RWPE1 (cell line): ENCODE measurements around the gene RALGPS1.

Experiments
- CTCF ChIA-PET: fragments of 350-600 bp; sonication (Branson Sonifier 250); formaldehyde crosslinking; extraction: SDS; loops from one replicate; lab custom pipeline; 2021; lab: Yijun Ruan, JAX
- POLR2A ChIA-PET: fragments of 400-600 bp; formaldehyde crosslinking; extraction: SDS; loops from one replicate; lab custom pipeline; 2020; ENCODE audit warnings: antibody characterized with exemption; ENCODE audit not compliant: low non-redundant PET; lab: Yijun Ruan, JAX
- DNase-seq: peaks from one replicate; pipeline ENCODE4 v3.0.0; 2012; ENCODE audit warnings: low spot score
- H3K27ac ChIP-seq: fragments of 450-650 bp; 2 replicates; pipeline ENCODE4 v1.5.1; 2017
- CTCF ChIP-seq: fragments of 450-650 bp; conservative IDR thresholded peaks from 2 replicates; pipeline ENCODE4 v1.5.1; 2017; ENCODE audit warnings: low read depth, mild to moderate bottlenecking

The RALGPS1 gene

GRCh38 chr9:127248241-127248640 is 333.7 kb downstream of the RALGPS1 start:
- no peak for DNase-seq
- no peak overlapping the region for H3K27ac ChIP-seq
- POLR2A ChIA-PET = interaction anchor here (0.6 kb wide), 1 partner anchor 320 kb away, joined by 9 read pairs; no protein-coding TSS in a partner anchor
- CTCF ChIA-PET = interaction anchor here (0.6 to 0.8 kb wide), 4 partner anchors 84 to 175 kb away, joined by 3 to 8 read pairs (median 4); no protein-coding TSS in a partner anchor
- TF ChIP-seq CTCF = no peak

GRCh38 chr9:127249877-127250276 is 335.3 kb downstream of the RALGPS1 start:
- no peak for DNase-seq
- ChIA-PET CTCF (no interaction called here), POLR2A (no interaction called here)
- H3K27ac ChIP-seq = no peak overlapping the region
- TF ChIP-seq CTCF = no peak

DNA sequence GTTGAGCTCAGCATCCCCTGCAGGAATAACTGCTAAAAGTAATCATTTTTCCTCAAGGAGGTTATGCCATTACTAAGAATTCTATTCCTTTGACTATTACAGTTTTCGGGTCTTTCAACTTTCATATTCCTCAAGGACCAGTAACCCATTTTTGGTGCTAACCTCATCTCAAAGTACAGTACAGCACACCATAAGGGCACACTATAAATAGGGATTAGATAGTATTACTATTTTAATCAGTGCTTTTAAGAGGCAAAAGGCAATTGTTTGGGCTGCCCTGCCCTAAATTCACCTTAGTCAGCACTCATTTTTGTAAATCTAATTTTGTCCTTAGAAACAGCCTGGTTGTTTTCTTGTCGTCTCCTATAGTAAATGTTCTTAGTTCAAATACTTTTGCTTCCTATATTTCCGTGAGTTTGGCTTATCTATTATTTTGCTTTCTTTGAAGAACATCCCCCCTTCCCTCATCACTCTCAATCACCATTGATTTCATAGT is 336.4 kb downstream of the RALGPS1 start:
- H3K27ac ChIP-seq = no peak overlapping the region
- no peak for DNase-seq
- CTCF ChIA-PET = no interaction called here
- POLR2A ChIA-PET = no interaction called here
- TF ChIP-seq CTCF = no peak

DNA sequence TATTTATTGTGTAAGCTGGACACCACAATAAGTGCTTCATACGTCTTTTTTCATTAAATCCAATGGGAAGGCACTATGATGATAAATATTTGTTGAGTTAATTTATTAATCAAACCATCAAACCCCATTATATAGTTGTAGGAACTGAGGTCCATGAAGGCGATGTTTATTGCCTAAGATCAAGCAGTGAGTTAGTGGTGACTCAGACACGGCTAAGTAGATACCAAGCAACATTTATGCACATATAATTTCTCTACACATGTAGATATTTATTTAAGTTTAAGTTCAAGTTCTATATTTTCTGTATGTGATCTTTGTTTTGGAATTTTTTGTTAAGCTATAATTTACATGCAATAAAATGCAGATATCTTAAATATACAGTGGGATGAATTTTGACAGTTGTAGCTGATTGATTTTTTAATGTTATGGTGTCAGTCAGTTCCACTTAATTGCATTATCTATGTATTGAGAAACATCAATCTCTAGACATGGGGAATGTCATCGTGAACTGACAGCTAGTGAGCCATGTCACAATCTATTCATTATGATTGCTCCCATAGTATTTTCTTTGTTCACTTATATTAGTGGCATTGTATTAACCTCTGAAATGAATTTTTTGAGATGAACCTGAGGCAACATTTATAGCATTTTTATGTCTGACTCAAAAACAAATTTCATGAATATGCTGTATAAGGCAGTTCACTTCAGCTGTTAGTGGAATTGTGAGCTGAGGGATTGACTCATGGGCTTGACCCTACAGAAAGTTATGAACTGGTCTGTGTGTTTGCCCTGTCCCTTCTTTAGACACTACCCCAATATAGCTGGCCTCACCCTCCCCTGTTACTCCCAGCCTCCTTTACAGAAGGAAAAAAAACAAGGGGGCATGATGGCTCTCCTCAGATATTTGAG is 338.1 kb downstream of the RALGPS1 start:
- DNase-seq = peak; percentile 27
- CTCF ChIA-PET = interaction anchor here (0.5 to 1.0 kb wide), 3 partner anchors 47 to 562 kb away, joined by 3 to 4 read pairs (median 4); no protein-coding TSS in a partner anchor
- POLR2A ChIA-PET = no interaction called here
- no peak for TF ChIP-seq CTCF
- H3K27ac ChIP-seq = no peak overlapping the region

DNA sequence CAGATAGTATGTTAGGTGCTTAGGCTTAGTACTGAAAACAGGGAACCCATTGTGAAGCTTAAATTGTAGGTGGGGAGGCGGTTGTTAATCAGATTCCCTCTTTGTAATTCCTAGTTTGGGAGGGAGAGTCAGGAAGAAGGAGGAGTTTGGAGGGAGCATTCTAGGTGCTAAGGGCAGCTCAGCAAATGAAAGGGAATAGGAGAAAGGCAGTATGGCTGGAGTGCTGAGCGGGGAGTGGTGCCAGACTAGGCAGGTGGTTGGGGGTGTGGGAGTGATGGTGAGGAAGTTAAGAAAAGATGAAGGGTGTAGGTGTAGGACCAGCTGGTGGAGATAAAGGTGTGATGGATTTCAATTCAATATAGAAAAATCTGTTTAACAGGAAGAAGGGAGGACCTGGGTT is 338.9 kb downstream of the RALGPS1 start:
- ChIA-PET CTCF (interaction anchor here (0.5 to 1.0 kb wide), 3 partner anchors 46 to 311 kb away, joined by 3 to 4 read pairs (median 4); no protein-coding TSS in a partner anchor), POLR2A (no interaction called here)
- no peak for DNase-seq
- no peak for TF ChIP-seq CTCF
- H3K27ac ChIP-seq = no peak overlapping the region

- no peak overlapping the region for H3K27ac ChIP-seq
- no peak for DNase-seq
- TF ChIP-seq CTCF = no peak
- ChIA-PET CTCF (no interaction called here), POLR2A (no interaction called here)
Measured at GRCh38 chr9:127255692-127256091, 341.1 kb downstream of the RALGPS1 start.
